Heart right ventricle (tissue), 16 donors: ENCODE data around the gene SMCHD1. TPM values are rescaled to one million over a fixed set of nuclear protein-coding genes. Genes with fewer than 3 reads are reported as not detected.

Experiments used
- ATAC-seq, 8 donors: fragments of 200-7000 bp; cut with Tn5 transposase; one replicate each; pipeline ENCODE4 v1.9.1; 2020; ENCODE audit warnings: mild to moderate bottlenecking in 8 of 8, moderate library complexity in 8 of 8, moderate number of reproducible peaks in 1 of 8
- DNase-seq, 2 donors: peaks; one replicate each; pipeline ENCODE4 v3.0.0-alpha.2; 2020
- H3K27ac ChIP-seq, 10 donors: fragments of 200-600 bp; sonication (generic) in 2 of 10; one replicate each; pipeline versions ENCODE4 v1.5.0 to v1.8.0; 2020 to 2022; ENCODE audit warnings: mild to moderate bottlenecking in 3 of 10
- H3K27me3 ChIP-seq, 7 donors: fragments of 200-600 bp; one replicate each; pipeline ENCODE4 v1.8.0; 2021 to 2022; ENCODE audit warnings: mild to moderate bottlenecking in 2 of 7
- H3K36me3 ChIP-seq, 9 donors: fragments of 200-600 bp; sonication (generic) in 1 of 9; one replicate each; pipeline versions ENCODE4 v1.5.0 to v1.8.0; 2020 to 2022; ENCODE audit warnings: mild to moderate bottlenecking in 2 of 9
- H3K4me1 ChIP-seq, 9 donors: fragments of 200-600 bp; sonication (generic) in 1 of 9; one replicate each; pipeline versions ENCODE4 v1.5.0 to v1.8.0; 2020 to 2022; ENCODE audit warnings: mild to moderate bottlenecking in 4 of 9
- H3K4me3 ChIP-seq, 10 donors: fragments of 200-600 bp; sonication (generic) in 2 of 10; one replicate each; pipeline versions ENCODE4 v1.5.0 to v1.8.0; 2020 to 2022; ENCODE audit warnings: mild to moderate bottlenecking in 7 of 10, moderate library complexity in 2 of 10
- H3K9me3 ChIP-seq, 11 donors: fragments of 200-600 bp in 10 of 11; sonication (generic) in 2 of 11; one replicate each; pipeline versions ENCODE4 v1.5.0 to v1.8.0; 2013 to 2022; ENCODE audit warnings: mild to moderate bottlenecking in 2 of 11, control low read depth in 1 of 11, moderate library complexity in 1 of 11
- WGBS, 2 donors: extraction: QIAGEN DNeasy Blood & Tissue Kit; methylation state at CpG; one replicate each; pipeline ENCODE4 v1.1.7; 2013; ENCODE audit warnings: inconsistent platforms in 1 of 2; 5-methylcytosine and 5-hydroxymethylcytosine counted together
- intact Hi-C, 10 donors: fragments of 100-400 bp; cut with DNase I; formaldehyde crosslinking; loops; one replicate each; pipeline versions ENCODE4 v1.11.1 to v1.14.2; 2022
- polyA plus RNA-seq, 2 donors: library from polyadenylated mRNA; stranded (reverse); fragments of 200-250 nt; gene quantifications; one replicate each; pipeline ENCODE4 v1.2.3, GENCODE V29; 2013
- total RNA-seq, 10 donors: library from RNA; stranded (reverse); fragmentation: NEBNext Ultra II Directional in 3 of 10; extraction: Animal tissue kit (Norgen Biotek cat#: 25700) in 3 of 10; gene quantifications; one replicate each; pipeline versions ENCODE4 v1.2.1 to v1.2.4, GENCODE V29; 2021 to 2023
- TF ChIP-seq, protein P1 (sequence below), 9 donors: fragments of 200-600 bp; sonication (generic) in 2 of 9; IDR thresholded peaks; one replicate each; pipeline versions ENCODE4 v1.5.0 to v1.8.0; 2021 to 2022; ENCODE audit warnings: antibody characterized with exemption in 9 of 9, mild to moderate bottlenecking in 5 of 9, moderate library complexity in 1 of 9
- donor health status: Arrhythmogenic right ventricular cardiomyopathy.
- donor health status: ischemic (EF 13 %, LVEDD 7.1; RV severe dilation, severe dysfunction).
- donor health status: healthy with polysubstance abuse.
- donor health status: DM: no; HTN: yes; CAD: no.
- donor health status: DM: no; HTN: no; CAD: no.
- donor health status: ischemic (EF 25% LVEDD 6.9; RV normal size, moderate dysfunction).
- donor health status: ischemic (EF 25% LVEDD 5.7; RV mildly dilated, moderate dysfunction).
- donor health status: healthy.
- donor health status: DM: yes; HTN: yes; CAD: no.
- donor health status: Ischemic cardiomyopathy.
- donor health status: ischemic (EF 35%, LVEDD 5.7; RV mildly dilated, moderate dysfunction).
- donor health status: nonischemic (EF 11% LVEDD 7.7; RV severe dilation, severe dysfunction).
- donor health status: DM: yes; HTN: yes; CAD: no.
- donor health status: PGD.
- donor health status: ischemic (EF 29% LVEDD 5.4; RV normal size, mild dysfunction).
- donor health status: nonischemic (EF 23%, LVEDD 6.1; RV moderate dilation, normal function).

Gene SMCHD1
- total and polyA plus RNA-seq, 12 donors: 6.3 to 35.3 (median 30.3) TPM

DNA sequence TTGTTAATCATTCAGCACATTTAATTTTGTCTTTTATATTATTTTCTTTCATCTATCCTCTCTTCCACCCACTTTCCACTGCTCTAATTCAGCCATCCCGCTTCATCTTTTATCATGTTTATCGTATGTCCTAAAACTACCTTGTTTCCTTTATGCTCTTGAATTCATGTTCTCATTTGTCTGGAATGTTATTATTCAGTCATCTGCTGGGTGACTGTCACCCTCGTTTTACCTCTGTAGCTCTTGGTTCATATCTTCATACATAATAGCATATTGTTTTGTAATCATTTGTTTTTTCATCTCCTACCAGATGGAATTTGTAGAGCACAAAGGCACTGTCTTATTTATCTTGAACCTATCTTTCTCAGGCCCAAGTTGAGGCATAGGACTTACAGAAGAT lies 37.0 kb downstream of the SMCHD1 start:
- ATAC-seq (no peak), DNase-seq (no peak)
- no peaks in the 10 kb centered on the region for H3K9me3 ChIP-seq
- no peak overlapping the region for H3K27ac ChIP-seq
- no peaks in the 10 kb centered on the region for H3K27me3 ChIP-seq
- peaks cover 0 to 7% (median 0%) of the 10 kb centered on the region in 9 donors for H3K4me1 ChIP-seq
- intact Hi-C loops: no loop called here
- TF ChIP-seq, protein P1, sequence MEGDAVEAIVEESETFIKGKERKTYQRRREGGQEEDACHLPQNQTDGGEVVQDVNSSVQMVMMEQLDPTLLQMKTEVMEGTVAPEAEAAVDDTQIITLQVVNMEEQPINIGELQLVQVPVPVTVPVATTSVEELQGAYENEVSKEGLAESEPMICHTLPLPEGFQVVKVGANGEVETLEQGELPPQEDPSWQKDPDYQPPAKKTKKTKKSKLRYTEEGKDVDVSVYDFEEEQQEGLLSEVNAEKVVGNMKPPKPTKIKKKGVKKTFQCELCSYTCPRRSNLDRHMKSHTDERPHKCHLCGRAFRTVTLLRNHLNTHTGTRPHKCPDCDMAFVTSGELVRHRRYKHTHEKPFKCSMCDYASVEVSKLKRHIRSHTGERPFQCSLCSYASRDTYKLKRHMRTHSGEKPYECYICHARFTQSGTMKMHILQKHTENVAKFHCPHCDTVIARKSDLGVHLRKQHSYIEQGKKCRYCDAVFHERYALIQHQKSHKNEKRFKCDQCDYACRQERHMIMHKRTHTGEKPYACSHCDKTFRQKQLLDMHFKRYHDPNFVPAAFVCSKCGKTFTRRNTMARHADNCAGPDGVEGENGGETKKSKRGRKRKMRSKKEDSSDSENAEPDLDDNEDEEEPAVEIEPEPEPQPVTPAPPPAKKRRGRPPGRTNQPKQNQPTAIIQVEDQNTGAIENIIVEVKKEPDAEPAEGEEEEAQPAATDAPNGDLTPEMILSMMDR (IDR thresholded peaks at IDR 0.05): no peak
- H3K4me3 ChIP-seq: no peak overlapping the region
- peaks cover 0 to 100% (median 33%) of the 10 kb centered on the region in 9 donors for H3K36me3 ChIP-seq
- 64 to 66% methylated on average over 3 of the region's 3 CpGs for WGBS, 2 donors

DNA sequence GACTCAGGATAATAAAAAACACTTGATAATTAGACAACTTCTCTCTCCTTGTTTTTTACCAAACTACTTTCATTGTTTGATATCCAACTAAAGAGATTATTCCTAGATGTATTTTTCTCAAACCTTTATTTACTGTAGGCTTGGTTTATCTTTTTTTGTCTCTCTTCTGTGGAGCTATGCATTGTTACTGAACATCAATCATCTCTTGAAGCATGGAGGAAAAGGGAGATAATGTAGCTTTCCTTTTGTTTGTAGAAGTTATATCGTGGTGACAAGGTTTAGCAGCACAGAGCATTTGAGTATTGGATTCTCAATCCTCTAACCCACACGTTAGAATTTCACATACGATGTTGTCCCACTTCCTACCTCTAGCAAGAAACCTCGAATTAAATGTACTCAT lies 41.7 kb downstream of the SMCHD1 start:
- no peaks in the 10 kb centered on the region for H3K27me3 ChIP-seq
- intact Hi-C loops: no loop called here
- H3K9me3 ChIP-seq: no peaks in the 10 kb centered on the region
- H3K4me3 ChIP-seq: no peak overlapping the region
- H3K27ac ChIP-seq: no peak overlapping the region
- H3K4me1 ChIP-seq: peaks cover 0 to 7% (median 0%) of the 10 kb centered on the region in 9 donors
- H3K36me3 ChIP-seq: peaks cover 0 to 100% (median 54%) of the 10 kb centered on the region in 9 donors
- DNase-seq (no peak), ATAC-seq (no peak)
- TF ChIP-seq, protein P1 (IDR thresholded peaks at IDR 0.05): no peak
- WGBS, 2 donors: 72 to 77% methylated on average over 4 of the region's 4 CpGs

DNA sequence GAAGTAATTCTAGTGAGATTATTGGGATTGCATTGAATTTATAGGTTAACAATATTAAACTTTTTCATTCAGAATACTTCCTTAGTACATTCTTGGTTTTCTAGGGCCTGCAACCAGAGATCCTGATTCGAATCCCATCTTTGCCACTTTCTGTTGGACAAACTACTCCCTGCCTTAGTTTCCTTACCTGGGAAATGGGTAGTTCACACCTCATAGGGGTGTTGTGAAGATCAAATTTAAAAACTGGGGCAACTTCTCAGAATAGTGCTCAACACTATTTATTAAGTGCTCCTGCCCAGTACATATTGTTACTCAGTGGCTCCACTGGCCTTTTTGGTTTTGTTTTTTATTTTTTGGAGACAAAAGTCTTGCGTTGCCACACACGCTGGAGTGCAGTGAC lies 43.5 kb downstream of the SMCHD1 start:
- TF ChIP-seq, protein P1 (IDR thresholded peaks at IDR 0.05): no peak
- H3K4me1 ChIP-seq: no peaks in the 10 kb centered on the region
- H3K9me3 ChIP-seq: no peaks in the 10 kb centered on the region
- intact Hi-C loops: no loop called here
- H3K4me3 ChIP-seq: no peak overlapping the region
- DNase-seq: no peak
- H3K27me3 ChIP-seq: no peaks in the 10 kb centered on the region
- peaks cover 0 to 100% (median 60%) of the 10 kb centered on the region in 9 donors for H3K36me3 ChIP-seq
- 66 to 67% methylated on average over 3 of the region's 3 CpGs for WGBS, 2 donors
- no peak for ATAC-seq
- no peak overlapping the region for H3K27ac ChIP-seq

DNA sequence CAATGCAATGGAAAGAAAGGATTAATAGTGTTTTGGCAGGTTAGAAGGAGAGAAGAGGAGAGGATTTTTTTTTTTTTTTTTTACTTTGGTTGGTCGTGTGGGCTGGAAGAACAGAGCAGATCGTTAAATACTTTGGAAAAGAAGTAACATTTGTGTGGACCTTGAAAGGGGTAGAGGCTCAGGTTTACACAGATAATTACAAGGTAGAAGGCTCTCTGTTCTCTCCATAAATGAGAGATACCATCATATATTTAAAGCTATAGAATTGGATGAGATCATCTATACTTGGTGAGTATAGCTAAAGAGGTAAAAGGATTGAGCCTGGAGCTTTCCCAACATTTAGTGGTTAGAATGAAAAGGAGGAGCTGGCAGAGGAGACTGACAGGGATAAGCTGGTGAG lies 49.0 kb downstream of the SMCHD1 start:
- no peak overlapping the region for H3K27ac ChIP-seq
- 89 to 96% methylated on average over 2 of the region's 2 CpGs for WGBS, 2 donors
- no peaks in the 10 kb centered on the region for H3K27me3 ChIP-seq
- intact Hi-C loops: no loop called here
- H3K4me3 ChIP-seq: no peak overlapping the region
- ATAC-seq: no peak
- no peaks in the 10 kb centered on the region for H3K4me1 ChIP-seq
- no peaks in the 10 kb centered on the region for H3K9me3 ChIP-seq
- peaks cover 0 to 100% (median 56%) of the 10 kb centered on the region in 9 donors for H3K36me3 ChIP-seq
- DNase-seq: no peak
- TF ChIP-seq, protein P1 (IDR thresholded peaks at IDR 0.05): no peak
